ENCODE data around the gene CC2D1B.
"Not testable (repeated sequence)": the region's sequence is repeated elsewhere in the genome, so short reads cannot be mapped to it uniquely, and the experiment has no call there.

Gene CC2D1B, protein sequence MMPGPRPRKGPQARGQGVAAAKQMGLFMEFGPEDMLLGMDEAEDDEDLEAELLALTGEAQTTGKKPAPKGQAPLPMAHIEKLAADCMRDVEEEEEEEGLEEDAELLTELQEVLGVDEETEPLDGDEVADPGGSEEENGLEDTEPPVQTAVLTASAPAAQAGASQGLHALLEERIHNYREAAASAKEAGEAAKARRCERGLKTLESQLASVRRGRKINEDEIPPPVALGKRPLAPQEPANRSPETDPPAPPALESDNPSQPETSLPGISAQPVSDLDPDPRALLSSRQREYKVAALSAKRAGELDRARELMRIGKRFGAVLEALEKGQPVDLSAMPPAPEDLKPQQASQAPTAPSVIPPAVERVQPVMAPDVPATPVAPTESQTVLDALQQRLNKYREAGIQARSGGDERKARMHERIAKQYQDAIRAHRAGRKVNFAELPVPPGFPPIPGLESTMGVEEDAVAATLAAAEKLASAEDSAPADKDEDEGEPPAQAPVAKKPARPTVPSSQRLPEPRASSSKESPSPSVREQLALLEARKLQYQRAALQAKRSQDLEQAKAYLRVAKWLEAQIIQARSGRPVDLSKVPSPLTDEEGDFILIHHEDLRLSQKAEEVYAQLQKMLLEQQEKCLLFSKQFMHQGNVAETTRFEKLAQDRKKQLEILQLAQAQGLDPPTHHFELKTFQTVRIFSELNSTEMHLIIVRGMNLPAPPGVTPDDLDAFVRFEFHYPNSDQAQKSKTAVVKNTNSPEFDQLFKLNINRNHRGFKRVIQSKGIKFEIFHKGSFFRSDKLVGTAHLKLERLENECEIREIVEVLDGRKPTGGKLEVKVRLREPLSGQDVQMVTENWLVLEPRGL

DNA sequence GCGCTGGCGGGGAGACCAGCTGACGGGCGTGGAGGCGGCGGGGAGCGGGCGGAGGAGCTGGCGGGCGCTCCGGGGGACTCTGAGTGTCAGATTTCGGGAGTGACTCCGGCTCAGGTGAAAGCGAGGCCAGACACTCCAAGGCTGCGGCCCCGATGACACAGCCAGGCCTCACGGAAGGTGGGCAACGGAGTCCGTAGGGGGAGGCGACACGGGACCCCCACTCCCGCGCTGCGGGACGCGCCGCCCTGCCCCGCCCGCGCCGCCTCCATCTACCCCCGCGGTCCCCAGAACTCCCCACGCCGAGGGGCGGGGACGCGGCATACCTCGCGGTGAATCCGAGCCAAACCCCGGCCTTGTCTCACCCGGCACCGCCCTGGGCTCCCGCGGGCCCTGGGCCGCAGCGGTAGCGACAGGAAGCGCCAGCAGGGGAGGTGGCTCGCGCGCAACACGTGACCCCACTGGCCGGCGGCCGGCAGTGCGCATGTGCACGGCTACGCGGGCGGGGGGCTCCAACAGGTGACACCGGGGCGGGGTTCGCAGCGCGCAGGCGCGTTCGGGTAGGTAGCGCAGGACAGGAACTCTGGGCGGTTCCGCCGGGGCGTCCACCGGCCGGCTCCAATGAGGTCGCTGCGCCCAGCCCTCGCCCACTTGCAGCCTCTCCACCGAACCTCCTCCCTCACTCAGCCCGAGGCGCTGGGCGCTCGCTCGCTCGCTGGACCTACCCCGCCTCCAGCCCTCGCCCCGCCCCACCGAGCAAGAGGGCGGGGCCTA, at the start of gene CC2D1B:
Gene CC2D1B, minus strand, starts transcription at position 460 of the 771 bp plus-strand sequence. CDS start 1,585 bp downstream, outside the sequence.
- peak; percentile 87 for FAIRE-seq

DNA sequence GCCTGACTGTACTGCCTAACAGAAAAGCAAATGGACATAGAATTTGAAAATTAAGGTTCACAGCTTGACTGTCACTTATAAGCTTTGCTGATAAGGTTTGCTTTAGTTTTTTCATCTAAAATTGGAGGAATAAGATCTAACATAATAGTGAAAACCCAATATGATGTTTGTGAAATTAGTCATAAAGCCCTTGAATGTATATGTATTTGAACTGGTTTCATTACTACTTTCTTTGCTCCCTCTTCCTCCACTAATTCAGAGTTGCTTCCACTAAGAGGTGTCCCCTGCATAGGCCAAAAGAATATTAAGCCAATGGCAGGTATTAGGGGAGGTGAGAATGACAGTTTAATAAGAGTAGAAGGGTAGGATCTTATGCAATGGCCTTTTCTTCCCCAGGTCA, 48.9 kb upstream of the CC2D1B start:
- no peak for FAIRE-seq

DNA sequence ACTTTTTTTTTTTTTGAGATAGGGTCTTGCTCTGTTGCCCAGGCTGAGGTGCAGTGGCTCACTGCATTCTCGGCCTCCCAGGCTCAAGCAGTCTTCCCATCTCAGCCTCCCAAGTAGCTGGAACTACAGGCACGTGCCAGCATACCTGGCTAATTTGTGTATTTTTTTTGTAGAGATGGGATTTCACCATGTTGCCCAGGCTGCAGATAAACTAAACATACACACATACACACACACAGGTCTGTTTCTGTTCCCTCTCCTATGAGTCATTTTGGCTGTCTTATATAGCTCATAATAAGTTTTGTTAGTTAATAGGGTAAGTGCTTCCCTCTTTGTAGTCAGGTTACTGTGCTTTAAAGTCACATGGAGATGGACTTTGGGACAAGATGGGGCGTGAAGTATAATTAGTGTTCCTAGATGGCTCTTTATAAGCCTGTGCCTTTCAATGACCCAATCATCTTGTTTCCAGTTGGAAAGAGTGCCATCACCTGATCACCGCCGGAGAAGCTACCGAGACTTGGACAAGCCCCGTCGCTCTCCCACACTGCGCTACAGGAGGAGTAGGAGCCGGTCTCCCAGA, 47.5 kb upstream of the CC2D1B start:
- no peak for FAIRE-seq

DNA sequence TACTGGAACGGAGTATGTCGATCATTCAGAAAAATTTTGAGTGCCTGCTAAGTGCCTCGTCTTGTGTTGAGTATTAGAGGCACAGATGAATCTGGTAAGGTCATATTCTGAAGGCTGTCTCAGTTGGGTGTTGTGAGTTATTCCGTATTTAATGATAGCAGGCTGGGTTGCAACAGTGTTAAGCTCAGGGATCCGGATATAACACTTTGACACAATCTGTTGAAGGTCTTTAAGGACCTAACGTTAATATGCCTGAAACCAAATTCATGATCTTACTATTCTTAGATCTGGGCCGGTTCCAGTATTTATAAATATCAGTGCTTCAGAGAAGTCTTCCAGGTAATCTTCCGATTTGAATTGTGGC, 39.0 kb upstream of the CC2D1B start:
- FAIRE-seq = no peak

DNA sequence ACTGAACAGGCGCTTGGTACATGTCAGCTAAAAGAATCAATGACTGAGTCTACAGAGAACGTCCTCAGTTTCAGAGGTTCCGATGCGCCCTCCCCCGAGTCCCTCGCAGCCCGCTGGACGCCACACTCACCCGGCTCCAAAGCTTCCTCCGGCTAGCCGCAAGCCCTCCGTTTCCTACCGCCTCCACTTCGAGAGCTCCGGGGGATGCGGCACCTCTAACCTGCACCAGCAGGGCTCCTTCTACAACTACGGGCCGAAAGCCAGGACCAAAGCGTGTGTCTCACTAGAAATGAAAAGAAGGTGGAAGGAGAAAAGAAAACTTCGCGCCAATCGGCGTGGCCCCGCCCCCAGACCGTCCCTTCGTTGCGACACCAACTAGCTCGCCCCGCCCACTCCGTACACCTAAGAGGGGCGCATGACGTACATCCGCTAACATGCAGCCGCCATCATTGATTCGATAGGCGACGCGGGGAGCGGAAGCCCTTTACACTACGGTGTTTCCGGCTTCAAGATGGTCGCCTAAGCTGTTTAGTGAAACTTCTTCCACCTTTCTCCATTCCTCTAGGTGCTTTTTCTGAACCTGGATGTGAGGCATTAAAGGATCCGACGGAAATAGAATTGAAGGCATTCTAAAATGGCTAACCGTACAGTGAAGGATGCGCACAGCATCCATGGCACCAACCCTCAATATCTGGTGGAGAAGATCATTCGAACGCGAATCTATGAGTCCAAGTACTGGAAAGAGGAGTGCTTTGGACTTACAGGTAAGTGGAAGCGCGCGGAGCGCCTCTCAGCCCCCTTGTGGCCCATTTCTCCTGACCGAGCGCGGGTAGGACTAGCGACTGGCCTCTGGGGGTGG, 38.3 kb upstream of the CC2D1B start, which contains the start of the genes ORC1 and PRPF38A:
Gene ORC1, minus strand, starts transcription at position 308 of the 859 bp plus-strand sequence. CDS start 2,200 bp downstream, outside the sequence.
Gene PRPF38A, plus strand, starts transcription at position 487 of the 859 bp plus-strand sequence. Its CDS starts 148 bp downstream, at position 635.
- peak; percentile 98 for FAIRE-seq

DNA sequence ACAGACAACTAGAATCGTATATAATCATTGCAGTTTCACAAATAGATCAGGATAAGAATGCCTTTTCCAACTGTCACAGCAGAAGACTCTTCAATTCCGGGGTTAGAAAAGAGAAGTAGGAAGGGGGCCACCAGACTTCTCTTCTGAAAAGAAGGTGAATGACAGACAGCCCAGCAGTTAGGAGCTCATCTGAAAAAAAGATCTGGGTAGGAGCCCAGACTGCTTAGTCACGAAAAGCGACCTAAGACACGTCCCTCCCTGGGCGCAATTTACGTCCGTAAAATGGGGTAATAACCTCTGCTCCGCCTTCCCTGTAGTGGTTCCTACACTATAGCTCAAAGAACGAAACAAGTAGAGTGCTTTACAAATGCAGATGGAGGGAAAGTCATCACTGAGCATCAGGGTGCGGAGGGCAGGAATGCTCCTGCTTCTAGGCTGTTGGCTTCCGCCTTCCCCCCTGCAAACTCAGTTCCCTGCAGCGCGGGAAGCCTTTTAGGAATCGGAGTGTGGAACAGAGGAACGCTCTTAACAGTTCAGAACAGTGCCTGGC, 37.6 kb upstream of the CC2D1B start:
- no peak for FAIRE-seq

DNA sequence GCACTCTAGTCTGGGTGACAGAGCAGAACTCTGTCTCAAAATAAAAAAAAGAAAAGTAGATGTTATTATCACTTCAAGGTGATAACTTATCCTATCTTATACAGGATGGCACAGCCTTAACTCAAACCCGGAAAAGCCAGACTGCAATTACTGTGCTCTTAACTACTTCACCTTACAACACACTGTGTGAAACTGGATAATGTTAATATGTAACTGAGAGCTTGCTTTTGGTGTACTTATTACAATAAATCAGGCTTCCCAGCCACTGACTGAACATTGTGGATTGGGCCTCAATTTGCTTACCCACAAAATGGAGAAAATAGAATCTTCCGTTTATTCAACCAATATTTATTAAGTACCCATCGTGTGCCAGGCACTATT, 36.8 kb upstream of the CC2D1B start:
- FAIRE-seq = no peak

DNA sequence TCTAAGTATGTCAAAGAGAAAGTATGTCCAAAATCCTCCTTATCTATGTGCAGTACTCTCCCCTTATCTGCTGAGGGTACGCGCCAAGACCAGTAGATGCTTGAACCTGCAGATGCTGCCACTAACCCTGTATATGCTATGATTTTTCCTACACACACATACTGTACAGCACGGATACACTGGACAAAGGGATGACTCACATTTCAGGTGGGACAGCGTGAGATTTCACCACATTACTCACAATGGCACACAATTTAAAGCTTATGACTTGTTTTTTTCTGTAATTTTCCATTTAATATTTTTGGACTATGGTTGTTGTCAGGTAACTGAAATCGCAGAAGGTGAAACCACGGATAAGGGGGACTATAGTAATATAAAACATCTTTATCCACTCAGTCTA, 34.1 kb upstream of the CC2D1B start:
- no peak for FAIRE-seq

DNA sequence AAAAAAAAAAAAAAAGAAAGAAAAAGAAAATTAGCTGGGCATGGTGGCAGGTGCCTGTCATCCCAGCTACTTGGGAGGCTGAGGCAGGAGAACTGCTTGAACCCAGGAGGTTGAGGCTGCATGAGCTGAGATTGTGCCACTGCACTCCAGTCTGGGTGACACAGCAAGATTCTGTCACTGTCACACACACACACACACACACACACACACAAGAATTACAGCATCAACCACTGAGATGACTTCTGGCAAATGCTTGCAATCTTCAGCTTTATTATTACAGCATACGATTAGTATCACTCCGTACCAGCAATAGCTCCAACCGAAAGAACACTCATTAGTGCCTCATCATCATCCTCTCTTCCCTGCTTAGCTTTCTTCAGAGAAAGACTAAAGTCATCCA, 33.6 kb upstream of the CC2D1B start:
- no peak for FAIRE-seq

DNA sequence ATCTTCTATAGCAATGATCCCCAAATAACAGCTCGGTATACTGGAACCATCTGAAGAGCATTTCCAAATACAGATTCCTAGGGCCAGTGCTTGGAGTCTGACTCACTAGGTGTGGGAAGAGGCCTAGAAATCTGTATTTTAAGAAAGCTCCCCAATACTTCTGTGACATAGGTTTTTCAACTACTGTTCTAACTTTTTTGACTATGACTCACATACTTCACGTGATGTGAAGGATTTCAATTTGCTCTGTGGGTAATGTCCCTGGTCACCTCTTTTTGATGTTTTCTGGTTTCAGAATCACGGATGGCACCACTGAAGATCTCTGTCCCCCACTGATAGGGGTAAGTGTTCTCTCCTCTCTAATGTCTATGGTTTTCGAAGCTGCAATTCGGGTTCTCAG, 27.2 kb upstream of the CC2D1B start:
- no peak for FAIRE-seq

DNA sequence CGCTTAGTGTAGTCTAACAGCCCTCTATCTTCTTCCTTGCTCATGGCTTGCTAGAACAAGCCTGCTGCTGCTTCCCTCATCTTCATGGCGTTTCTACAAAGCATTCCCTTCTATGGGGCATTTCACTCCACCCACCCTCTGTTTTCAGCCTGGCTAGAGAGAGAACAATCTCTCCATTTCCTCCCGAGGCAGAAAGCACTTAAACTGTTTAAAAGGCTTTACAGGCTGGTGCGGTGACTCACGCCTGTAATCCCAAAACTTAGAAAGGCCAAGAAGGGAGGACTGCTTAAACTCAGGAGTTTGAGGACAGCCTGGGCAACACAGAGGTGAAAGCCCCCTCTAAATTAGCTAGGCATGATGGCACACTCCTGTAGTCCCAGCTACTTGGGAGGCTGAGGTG, 20.5 kb upstream of the CC2D1B start:
- no peak for FAIRE-seq

DNA sequence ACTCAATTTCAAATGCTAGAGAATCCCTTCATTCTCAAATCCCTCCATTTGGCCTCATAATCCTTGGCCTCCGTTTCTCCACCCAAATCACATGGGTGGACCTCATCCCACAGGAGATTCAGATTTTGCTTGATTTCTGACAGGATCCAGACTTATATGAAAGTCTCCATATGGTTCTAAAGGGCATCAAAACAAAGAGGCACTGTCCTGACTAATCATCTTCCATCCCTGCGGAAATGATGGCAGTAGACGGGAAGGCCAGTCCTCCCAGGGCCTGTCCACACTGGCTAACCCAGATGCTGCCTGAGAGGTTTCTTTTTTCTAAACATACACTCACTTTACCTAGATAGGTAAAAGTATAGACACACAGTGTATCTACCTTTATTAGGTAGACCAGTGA, 19.4 kb upstream of the CC2D1B start:
- FAIRE-seq = no peak

DNA sequence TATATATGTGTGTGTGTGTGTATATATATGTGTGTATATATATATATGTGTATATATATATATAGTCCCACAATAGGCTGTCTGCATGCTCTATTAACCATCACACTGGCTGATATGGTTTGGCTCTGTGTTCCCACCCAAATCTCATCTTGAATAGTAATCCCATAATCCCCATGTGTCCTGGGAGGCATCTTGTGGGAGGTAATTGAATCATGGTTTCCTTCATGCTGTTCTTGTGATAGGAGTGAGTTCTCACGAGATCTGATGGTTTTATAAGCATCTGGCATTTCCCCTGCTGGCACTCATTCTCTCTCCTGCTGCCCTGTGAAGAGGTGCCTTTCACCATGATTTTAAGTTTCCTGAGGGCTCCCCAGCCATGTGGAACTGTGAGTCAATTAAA, 3.8 kb upstream of the CC2D1B start:
- not testable (repeated sequence) for FAIRE-seq

DNA sequence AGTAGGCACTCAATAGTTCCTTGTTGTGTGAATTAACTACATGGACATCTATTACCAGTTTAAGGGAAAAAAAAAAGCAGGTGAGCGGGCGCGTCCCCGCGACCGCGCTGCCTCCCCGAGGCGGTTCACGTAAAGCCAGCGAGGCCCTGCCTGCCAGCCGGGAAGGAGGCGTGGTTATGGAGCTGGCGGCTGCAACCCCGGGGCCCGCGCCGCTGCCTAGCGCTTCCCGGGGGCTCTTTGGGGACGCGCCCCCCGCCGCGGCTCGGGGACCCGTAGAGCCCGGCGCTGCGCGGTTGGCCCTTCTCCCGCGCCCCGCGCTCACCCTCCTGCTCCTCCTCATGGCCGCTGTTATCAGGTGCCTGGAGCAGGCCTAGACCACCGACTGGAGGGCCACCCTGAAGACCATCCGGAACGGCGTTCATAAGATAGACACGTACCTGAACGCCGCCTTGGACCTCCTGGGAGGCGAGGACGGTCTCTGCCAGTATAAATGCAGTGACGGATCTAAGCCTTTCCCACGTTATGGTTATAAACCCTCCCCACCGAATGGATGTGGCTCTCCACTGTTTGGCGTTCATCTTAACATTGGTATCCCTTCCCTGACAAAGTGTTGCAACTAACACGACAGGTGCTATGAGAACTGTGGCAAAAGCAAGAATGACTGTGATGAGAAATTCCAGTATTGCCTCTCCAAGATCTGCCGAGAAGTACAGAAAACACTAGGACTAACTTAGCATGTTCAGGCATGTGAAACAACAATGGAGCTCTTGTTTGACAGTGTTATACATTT, 2.6 kb upstream of the CC2D1B start:
- no peak for FAIRE-seq

DNA sequence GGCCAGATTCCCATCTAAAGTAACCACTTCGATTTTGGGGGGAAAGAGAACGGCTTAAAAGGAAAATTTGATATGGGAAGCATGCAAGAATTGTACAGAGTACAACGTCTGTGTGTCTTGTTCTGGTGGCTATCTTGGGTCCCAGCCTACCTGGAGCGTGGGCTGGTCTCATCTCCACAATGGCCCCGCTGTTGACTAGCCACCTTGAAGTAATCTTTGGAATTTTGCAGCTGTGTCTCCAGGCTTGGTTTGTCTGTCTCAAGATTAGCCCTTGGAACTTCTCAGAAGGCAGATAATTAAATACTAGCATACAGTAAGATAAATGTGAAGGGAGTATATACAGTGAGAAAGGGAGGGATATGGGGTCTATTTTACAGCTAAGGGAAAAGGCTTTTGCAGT, 1.3 kb upstream of the CC2D1B start:
- FAIRE-seq = no peak

DNA sequence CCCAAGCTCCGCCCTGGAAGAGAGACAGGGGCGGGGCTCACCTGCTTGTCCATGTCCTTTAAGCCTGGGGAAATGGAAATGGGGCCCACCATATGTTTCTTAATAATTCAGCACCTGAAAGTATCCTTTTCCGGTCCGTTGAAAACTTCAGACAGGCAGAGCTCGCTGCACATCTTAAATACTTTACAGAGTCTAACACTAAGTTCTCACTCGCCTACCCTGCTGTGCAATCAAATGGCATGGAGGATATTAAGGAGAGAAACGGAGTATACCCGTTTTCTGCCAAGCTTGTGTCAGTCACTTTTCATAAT, 467 bp upstream of the CC2D1B start:
- no peak for FAIRE-seq

DNA sequence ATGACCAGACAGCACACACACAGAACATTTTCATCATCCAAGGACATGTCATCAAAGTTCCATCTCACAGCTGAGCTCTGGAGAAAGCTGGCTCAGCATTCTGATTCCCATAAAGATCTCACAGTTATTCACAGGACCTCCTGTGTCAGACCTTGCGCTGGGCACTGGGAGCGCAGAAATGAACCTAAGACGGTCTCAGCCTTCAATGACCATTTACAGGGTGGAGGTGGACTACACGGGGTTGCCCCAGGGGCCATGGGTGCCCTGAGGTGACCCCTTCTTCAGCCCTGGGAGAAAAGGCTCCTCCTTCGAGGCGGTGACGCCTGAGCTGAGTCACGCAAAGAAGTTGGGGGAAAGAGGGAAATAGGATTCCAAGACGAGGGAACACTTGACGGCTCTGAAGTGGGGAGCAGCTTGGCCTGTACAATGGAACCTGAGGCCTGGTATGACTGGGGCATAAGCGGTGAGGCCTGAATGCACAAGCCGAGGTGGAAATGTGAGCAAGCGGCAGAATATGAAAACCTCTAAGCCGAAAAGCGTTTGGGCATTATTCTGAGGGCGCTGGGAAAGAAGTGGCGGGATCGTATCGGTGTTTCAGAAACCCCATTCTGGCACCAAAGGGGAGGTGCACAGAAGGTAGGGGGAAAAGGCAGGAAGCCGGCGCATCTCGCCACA, 797 bp downstream of the CC2D1B start:
- FAIRE-seq = no peak

DNA sequence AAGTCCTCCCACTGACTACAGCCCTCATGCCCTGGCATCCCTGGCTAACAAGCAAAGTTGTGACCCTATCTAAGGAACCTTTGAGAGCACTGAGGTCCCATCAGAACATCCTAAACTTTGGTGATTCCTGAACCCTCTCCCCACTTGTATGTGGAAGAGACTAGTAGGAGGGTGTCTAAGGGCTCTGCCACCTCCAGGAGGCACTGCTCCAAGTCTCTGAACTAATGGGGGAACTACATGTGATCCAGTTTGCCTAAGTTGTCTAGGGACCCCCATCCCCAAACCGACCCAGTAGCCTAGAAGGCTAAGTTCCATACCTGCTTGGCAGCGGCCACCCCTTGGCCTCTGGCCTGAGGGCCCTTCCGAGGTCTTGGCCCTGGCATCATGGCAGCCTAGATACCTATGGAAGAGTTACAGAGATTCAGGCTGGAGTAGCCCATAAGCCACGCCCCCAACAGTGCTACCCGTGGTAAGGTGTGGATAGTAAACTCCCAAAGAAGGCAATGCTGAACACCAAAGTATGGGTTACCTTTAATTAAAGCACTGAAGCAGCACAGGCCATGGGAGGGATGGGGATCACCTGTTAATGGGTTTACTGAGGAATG, 1.7 kb downstream of the CC2D1B start:
- FAIRE-seq = no peak

DNA sequence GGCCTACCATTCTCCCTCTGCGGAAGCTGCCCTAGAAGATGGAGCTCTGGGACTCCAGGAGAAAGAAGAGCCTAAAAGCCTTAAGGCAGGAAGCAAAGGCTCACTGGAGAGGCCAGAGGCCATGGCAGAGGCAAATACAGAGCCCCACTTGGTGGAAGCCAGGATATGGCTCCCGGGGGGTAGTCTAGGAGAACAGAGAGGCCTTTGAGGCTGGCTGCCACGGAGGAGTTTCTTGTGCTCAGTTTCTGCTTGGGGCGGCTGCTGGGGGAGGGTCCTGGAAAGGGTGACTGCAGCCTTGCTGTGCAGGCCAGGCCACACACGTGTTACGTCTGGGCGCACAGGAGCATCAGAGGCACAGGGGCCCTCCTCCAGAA, 5.4 kb downstream of the CC2D1B start:
- FAIRE-seq = no peak

All from A204.1 (cell line).